ENCODE results near the gene GGT7. TPM values are rescaled to one million over a fixed set of nuclear protein-coding genes. Genes with fewer than 3 reads are reported as not detected.

Gene GGT7
- total RNA-seq, 1 experiment from 2014 or later = 27.7 TPM

- H3K36me3 Mint-ChIP-seq = peaks cover 5% of the 10 kb centered on the region; the same call in 1 of the 2 replicates
- H3K4me1 Mint-ChIP-seq = no peaks in the 10 kb centered on the region
- ChIA-PET CTCF (no interaction called here), POLR2A (no interaction called here)
- peaks cover 13% of the 10 kb centered on the region for H3K9me3 Mint-ChIP-seq
- no peak for DNase-seq (ENCODE audit: low spot score)
- TF ChIP-seq ZNF512 (CRISPR knock-in tag; IDR thresholded peaks at IDR 0.05; ENCODE audit: borderline replicate concordance) (no peak), E2F4 (CRISPR knock-in tag; IDR thresholded peaks at IDR 0.05; ENCODE audit: borderline replicate concordance, low read depth) (no peak)
- no peak overlapping the region for H3K27ac Mint-ChIP-seq
- H3K4me3 Mint-ChIP-seq = no peak overlapping the region
- ATAC-seq = no peak
- peaks cover 12% of the 10 kb centered on the region for H3K27me3 Mint-ChIP-seq (ENCODE audit: low read depth)
Observed at GRCh38 chr20:34831936-34832335, 40.7 kb downstream of the GGT7 start.

GRCh38 chr20:34829191-34829590 lies 43.5 kb downstream of the GGT7 start:
- peak overlapping the region; percentile 85 for H3K27ac Mint-ChIP-seq
- ChIA-PET CTCF (no interaction called here), POLR2A (no interaction called here)
- ATAC-seq = no peak
- no peak for TF ChIP-seq TP53 (CRISPR knock-in tag; IDR thresholded peaks at IDR 0.05)
- TF ChIP-seq CTCF (IDR thresholded peaks at IDR 0.05) = no peak
- no peak for DNase-seq (ENCODE audit: low spot score)
- no peaks in the 10 kb centered on the region; the same call in 1 of the 2 replicates for H3K9me3 Mint-ChIP-seq
- H3K4me3 Mint-ChIP-seq = no peak overlapping the region
- peaks cover 9% of the 10 kb centered on the region for H3K27me3 Mint-ChIP-seq (ENCODE audit: low read depth)
- no peaks in the 10 kb centered on the region for H3K36me3 Mint-ChIP-seq
- peaks cover 6% of the 10 kb centered on the region for H3K4me1 Mint-ChIP-seq

GRCh38 chr20:34825530-34826362 lies 46.9 kb downstream of the GGT7 start, which contains the start of gene NCOA6:
TSS of gene NCOA6 (minus strand) at chr20:34825651. CDS start at chr20:34782355, 43,296 bp downstream.
- no peak for TF ChIP-seq CREB1 (CRISPR knock-in tag; IDR thresholded peaks at IDR 0.05)
- TF ChIP-seq E2F5 (CRISPR knock-in tag; IDR thresholded peaks at IDR 0.05) = 0 out of 2 replicates have a peak, but pooled peaks have one; percentile 3
- TF ChIP-seq GTF2I (CRISPR knock-in tag; conservative IDR thresholded peaks at IDR 0.05) = peak; percentile 61; the same call in 1 of the 2 replicates
- TF ChIP-seq USF2 (CRISPR knock-in tag; IDR thresholded peaks at IDR 0.05) = peak; percentile 93
- TF ChIP-seq GABPB1 (CRISPR knock-in tag; IDR thresholded peaks at IDR 0.05) = peak; percentile 32; the same call in 1 of the 2 replicates
- TF ChIP-seq NFATC4 (CRISPR knock-in tag; IDR thresholded peaks at IDR 0.05) = 0 out of 2 replicates have a peak, but pooled peaks have one; percentile 28
- TF ChIP-seq E2F4 (CRISPR knock-in tag; IDR thresholded peaks at IDR 0.05; ENCODE audit: borderline replicate concordance, low read depth) = no peak
- peak; percentile 88 for TF ChIP-seq USF1 (CRISPR knock-in tag; IDR thresholded peaks at IDR 0.05)
- Mint-ChIP-seq H3K9me3 (peaks cover 6% of the 10 kb centered on the region), H3K27me3 (ENCODE audit: low read depth) (peaks cover 9% of the 10 kb centered on the region), H3K36me3 (peaks cover 5% of the 10 kb centered on the region), H3K4me1 (peaks cover 9% of the 10 kb centered on the region), H3K4me3 (peak within 1 kb of the TSS; percentile 96), H3K27ac (peak within 1 kb of the TSS; percentile 88)
- ATAC-seq = peak; percentile 30
- ChIA-PET CTCF (interaction anchor here (1.0 to 1.4 kb wide), 2 partner anchors 48 to 56 kb away, joined by 5 read pairs; no protein-coding TSS in a partner anchor), POLR2A (interaction anchor here (0.5 to 1.1 kb wide), 3 partner anchors 129 to 752 kb away, joined by 3 to 8 read pairs (median 3); no protein-coding TSS in a partner anchor)
- DNase-seq (ENCODE audit: low spot score) = peak; percentile 52
